Skeletal muscle tissue (tissue), 4 donors: Measurements from ENCODE around the gene DACH1. TPM values are rescaled to one million over a fixed set of nuclear protein-coding genes. Genes with fewer than 3 reads are reported as not detected.

Source experiments
- H3K27ac ChIP-seq: one replicate; pipeline ENCODE4 v1.7.0; 2013; ENCODE audit warnings: mild to moderate bottlenecking, low read depth, low read length, inconsistent platforms
- H3K27me3 ChIP-seq, 3 donors: one replicate each; pipeline ENCODE4 v1.7.0; 2013; ENCODE audit warnings: low read length in 3 of 3; ENCODE audit not compliant: control insufficient read depth in 3 of 3, insufficient read depth in 3 of 3
- H3K36me3 ChIP-seq, 3 donors: one replicate each; pipeline ENCODE4 v1.7.0; 2013; ENCODE audit warnings: low read length in 3 of 3; ENCODE audit not compliant: control insufficient read depth in 3 of 3, insufficient read depth in 3 of 3
- H3K4me1 ChIP-seq, 3 donors: one replicate each; pipeline ENCODE4 v1.7.0; 2013; ENCODE audit warnings: low read length in 3 of 3, mild to moderate bottlenecking in 3 of 3; ENCODE audit not compliant: control insufficient read depth in 3 of 3, insufficient read depth in 3 of 3
- H3K4me3 ChIP-seq, 3 donors: one replicate each; pipeline ENCODE4 v1.7.0; 2013; ENCODE audit warnings: low read length in 3 of 3
- H3K9ac ChIP-seq, 3 donors: one replicate each; pipeline ENCODE4 v1.7.0; 2013; ENCODE audit warnings: low read length in 3 of 3, mild to moderate bottlenecking in 3 of 3, moderate library complexity in 2 of 3, low read depth in 1 of 3
- H3K9me3 ChIP-seq, 3 donors: one replicate each; pipeline ENCODE4 v1.7.0; 2013; ENCODE audit warnings: low read length in 3 of 3; ENCODE audit not compliant: control insufficient read depth in 3 of 3
- total RNA-seq: library from RNA; depleted of rRNA; stranded (reverse); fragments of >200 nt; gene quantifications from one replicate; pipeline ENCODE4 v1.2.3, GENCODE V29; 2014
- donor health status: Osteomylitis.

DACH1 gene
- total RNA-seq, 1 donor from 2014 or later: 6.8 TPM

DNA sequence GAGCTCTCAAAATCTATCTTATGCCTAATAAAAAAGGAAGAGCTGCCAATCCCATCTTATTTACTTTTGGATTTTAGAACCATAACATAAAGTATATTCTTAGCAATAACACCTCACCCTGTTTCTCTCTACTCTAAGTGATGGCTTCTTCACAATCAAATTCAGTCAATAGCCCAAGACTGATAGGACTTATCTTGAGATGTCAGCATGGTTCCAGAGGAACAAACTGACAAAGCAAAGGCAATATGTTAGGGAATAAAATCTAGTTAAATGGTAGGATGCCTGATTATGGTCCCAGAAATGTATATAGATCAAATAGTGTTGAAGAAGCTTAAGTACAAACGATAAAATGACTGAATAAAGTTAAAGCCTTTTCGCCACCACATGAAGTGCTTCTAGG, 36.3 kb downstream of the DACH1 start:
- Histone ChIP-seq H3K4me3 (no peak overlapping the region), H3K36me3 (no peaks in the 10 kb centered on the region), H3K4me1 (no peaks in the 10 kb centered on the region), H3K9me3 (no peaks in the 10 kb centered on the region), H3K27me3 (no peaks in the 10 kb centered on the region), H3K9ac (no peak overlapping the region), H3K27ac (no peak overlapping the region)

GRCh38 chr13:71830323-71830722, 36.7 kb downstream of the DACH1 start:
- H3K4me1 ChIP-seq: no peaks in the 10 kb centered on the region
- no peak overlapping the region for H3K9ac ChIP-seq
- no peak overlapping the region for H3K4me3 ChIP-seq
- H3K27ac ChIP-seq: no peak overlapping the region
- H3K27me3 ChIP-seq: no peaks in the 10 kb centered on the region
- no peaks in the 10 kb centered on the region for H3K9me3 ChIP-seq
- no peaks in the 10 kb centered on the region for H3K36me3 ChIP-seq

DNA sequence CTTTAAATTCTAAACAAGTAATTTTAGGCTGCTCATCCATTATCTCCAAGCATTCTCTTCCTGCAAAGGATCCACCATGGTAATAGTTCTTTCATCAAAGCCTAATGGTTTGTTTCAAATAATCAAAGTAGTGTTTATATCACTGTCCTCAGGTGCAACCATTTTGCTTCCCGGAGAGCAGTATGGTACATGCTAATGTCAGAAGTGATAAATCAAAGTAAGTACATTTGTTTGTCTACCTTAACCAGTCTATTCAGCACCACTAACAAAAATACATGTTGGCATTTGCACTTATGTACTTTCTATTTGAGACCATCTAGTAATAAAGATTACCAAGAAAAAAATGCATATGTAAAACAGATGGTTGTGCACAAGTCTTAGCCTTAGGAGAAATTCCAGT, 37.5 kb downstream of the DACH1 start:
- no peak overlapping the region for H3K27ac ChIP-seq

DNA sequence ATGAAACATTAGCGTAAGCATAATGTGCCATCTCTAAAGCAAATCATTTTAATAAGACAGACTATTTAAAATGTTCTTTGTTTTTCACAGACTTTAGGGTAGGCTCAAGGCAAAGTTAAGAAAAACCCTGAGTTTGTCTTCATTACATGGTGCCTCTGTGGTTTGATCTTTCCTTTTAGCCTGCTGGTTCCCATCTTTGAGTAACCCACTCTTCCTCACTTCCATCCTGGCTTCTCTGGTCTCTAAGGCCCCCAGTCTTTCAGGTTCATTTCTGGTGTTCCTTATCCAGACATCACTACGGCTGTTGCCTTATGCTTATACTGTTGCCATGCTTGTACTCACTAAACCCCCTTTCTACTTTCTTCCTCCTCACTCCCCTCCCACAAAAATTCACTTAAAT, 38.4 kb downstream of the DACH1 start:
- Histone ChIP-seq H3K9ac (no peak overlapping the region), H3K4me3 (no peak overlapping the region), H3K9me3 (no peaks in the 10 kb centered on the region), H3K36me3 (no peaks in the 10 kb centered on the region), H3K4me1 (no peaks in the 10 kb centered on the region), H3K27me3 (no peaks in the 10 kb centered on the region), H3K27ac (no peak overlapping the region)

More for the DNA sequence above, 37.5 kb downstream of the DACH1 start:
- H3K27me3 ChIP-seq: no peaks in the 10 kb centered on the region
- H3K9ac ChIP-seq: no peak overlapping the region
- H3K9me3 ChIP-seq: no peaks in the 10 kb centered on the region
- H3K36me3 ChIP-seq: no peaks in the 10 kb centered on the region
- no peak overlapping the region for H3K4me3 ChIP-seq
- H3K4me1 ChIP-seq: no peaks in the 10 kb centered on the region

DNA sequence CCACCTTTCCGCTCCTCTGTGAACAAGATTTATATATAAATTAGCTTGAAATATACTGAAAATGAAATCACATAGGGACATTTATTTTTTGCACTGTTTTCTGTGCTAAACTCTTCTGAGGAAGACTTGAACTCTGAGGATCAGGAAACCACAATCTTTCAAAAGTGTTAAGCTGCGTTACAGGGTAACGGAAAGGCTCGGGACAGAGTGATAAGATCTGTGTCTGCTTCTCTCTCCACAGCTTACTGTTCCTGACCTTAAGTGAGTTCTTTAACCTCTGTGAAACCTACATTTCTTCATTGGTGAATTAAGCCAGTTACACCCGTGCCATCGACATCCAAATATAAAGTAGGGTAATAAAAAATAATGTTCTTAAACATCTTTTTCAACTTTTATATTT, 38.9 kb downstream of the DACH1 start:
- Histone ChIP-seq H3K36me3 (no peaks in the 10 kb centered on the region), H3K27me3 (no peaks in the 10 kb centered on the region), H3K9me3 (no peaks in the 10 kb centered on the region), H3K27ac (no peak overlapping the region), H3K4me1 (no peaks in the 10 kb centered on the region), H3K4me3 (no peak overlapping the region), H3K9ac (no peak overlapping the region)

- Histone ChIP-seq H3K4me3 (no peak overlapping the region), H3K9ac (no peak overlapping the region), H3K4me1 (no peaks in the 10 kb centered on the region), H3K36me3 (no peaks in the 10 kb centered on the region), H3K27ac (no peak overlapping the region), H3K9me3 (no peaks in the 10 kb centered on the region), H3K27me3 (no peaks in the 10 kb centered on the region)
These were observed 39.8 kb downstream of the DACH1 start for GRCh38 chr13:71827241-71827640.

DNA sequence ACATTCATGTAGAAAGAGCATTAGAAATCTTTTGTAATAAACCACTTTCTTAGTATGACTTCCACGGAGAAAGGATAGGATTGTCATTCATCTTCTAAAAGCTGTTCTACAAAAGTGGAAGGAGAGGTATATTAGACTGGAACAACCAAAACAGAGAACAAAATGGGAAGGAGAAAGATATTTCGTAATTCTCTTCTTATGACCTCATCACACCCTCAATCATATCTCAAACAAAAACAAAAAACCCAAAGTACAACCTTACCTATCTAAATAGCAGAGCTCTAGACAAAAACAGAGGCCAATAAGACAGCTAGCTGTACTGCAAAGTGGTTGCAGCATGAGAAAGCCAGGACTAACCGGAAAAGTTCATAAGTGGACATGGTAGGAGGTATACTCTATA, 46.3 kb downstream of the DACH1 start:
- H3K27ac ChIP-seq: no peak overlapping the region
- no peaks in the 10 kb centered on the region for H3K27me3 ChIP-seq
- no peaks in the 10 kb centered on the region for H3K36me3 ChIP-seq
- no peaks in the 10 kb centered on the region for H3K9me3 ChIP-seq
- no peak overlapping the region for H3K9ac ChIP-seq
- H3K4me3 ChIP-seq: no peak overlapping the region
- H3K4me1 ChIP-seq: no peaks in the 10 kb centered on the region

GRCh38 chr13:71817335-71817734, 49.7 kb downstream of the DACH1 start:
- Histone ChIP-seq H3K36me3 (no peaks in the 10 kb centered on the region), H3K27ac (no peak overlapping the region), H3K9ac (no peak overlapping the region), H3K9me3 (no peaks in the 10 kb centered on the region), H3K4me3 (no peak overlapping the region), H3K27me3 (no peaks in the 10 kb centered on the region), H3K4me1 (no peaks in the 10 kb centered on the region)

DNA sequence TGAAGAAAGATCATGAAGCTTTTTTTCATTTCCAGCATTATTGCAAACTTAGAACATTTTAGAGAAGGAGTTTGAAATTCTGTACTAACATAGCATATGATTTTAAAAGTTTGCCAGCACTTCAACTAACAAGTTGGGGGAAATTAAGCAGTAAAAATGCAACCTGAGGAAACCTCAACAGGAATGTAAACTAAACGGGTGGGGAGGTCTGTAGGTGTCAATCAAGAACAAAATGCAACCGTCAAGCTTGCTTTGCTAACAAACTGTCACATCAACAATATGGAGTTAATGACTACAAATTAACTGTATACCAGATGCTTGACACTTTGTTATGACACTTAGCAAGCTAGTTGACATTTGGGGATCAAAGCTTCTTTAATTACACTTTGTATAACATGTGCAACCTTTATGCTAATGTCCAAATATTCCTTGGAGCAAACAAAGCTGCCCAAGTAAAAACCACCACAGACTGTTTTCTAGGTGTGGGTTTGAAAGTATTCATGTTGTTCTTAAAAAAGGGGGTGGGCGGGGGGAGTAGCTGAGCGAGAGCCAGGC, 52.1 kb downstream of the DACH1 start:
- H3K9me3 ChIP-seq: no peaks in the 10 kb centered on the region
- H3K27me3 ChIP-seq: no peaks in the 10 kb centered on the region
- no peak overlapping the region for H3K9ac ChIP-seq
- no peak overlapping the region for H3K27ac ChIP-seq
- no peak overlapping the region for H3K4me3 ChIP-seq
- H3K36me3 ChIP-seq: no peaks in the 10 kb centered on the region
- no peaks in the 10 kb centered on the region for H3K4me1 ChIP-seq

- H3K36me3 ChIP-seq: no peaks in the 10 kb centered on the region
- no peak overlapping the region for H3K4me3 ChIP-seq
- no peaks in the 10 kb centered on the region for H3K9me3 ChIP-seq
- no peak overlapping the region for H3K9ac ChIP-seq
- no peaks in the 10 kb centered on the region for H3K27me3 ChIP-seq
- H3K4me1 ChIP-seq: no peaks in the 10 kb centered on the region
- no peak overlapping the region for H3K27ac ChIP-seq
These were observed 53.8 kb downstream of the DACH1 start for GRCh38 chr13:71813187-71813586.

DNA sequence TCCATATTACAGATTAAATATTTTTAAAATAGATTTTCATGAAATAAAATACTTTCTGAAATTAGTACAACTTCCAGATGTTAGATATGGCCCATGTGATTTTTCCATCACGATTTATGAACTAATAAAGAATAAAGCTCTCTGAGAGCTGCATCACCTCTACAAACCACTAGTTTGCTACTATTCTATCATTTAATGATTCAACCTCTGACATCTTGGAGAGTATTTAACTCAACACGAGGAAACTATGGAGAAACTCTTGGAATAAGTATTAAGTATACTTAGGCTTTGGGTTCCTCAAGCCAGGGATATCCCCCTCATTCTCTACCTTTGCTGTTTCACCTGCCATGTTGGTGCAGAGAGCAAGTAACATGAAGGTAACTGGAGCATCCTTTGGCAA, 55.7 kb downstream of the DACH1 start:
- H3K27ac ChIP-seq: no peak overlapping the region
- H3K27me3 ChIP-seq: no peaks in the 10 kb centered on the region
- H3K36me3 ChIP-seq: no peaks in the 10 kb centered on the region
- no peak overlapping the region for H3K4me3 ChIP-seq
- H3K4me1 ChIP-seq: no peaks in the 10 kb centered on the region
- H3K9me3 ChIP-seq: no peaks in the 10 kb centered on the region
- no peak overlapping the region for H3K9ac ChIP-seq
